ENCODE measurements around the gene ELMO3. TPM values are rescaled to one million over a fixed set of nuclear protein-coding genes. Genes with fewer than 3 reads are reported as not detected.

Gene ELMO3
- total and polyA plus RNA-seq, 2 of the 13 experiments (the other 11 are each of a cell fraction or from before 2014, with no cell fraction given): 2.6 to 4.0 TPM

DNA sequence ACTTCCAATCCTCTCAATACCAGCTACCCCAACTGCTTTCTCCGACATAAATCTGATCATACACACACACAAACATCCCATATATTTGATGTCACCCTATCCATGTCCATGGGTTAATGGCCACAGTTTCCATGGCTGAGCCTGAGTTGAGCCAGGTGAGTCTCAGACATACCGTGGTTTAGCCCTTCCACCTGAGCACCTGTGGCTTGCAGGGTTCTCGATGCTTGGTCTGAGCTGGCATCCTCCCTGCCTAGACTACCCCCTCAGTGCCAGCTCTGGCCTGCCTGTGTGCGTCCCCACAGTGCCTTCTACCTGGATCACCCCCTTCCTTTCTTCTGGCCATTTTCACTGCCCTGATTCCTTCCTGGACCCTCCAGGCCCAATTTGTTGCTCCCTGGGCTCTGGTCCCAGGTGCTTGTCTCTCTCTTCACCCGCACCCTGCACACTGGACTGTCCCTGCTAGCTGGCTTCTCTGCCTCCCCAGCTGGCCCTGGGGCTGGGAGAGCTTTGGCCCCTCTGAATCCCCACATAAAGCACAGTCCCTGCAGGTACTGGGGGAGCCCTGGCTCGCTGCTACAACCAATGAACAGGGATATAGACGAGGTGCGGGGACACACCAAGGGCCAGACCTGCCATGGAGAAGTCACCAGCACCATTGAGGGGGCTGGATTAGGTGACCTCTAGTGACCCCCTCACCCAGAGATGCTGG is 7.4 kb downstream of the ELMO3 start:
- H3K79me2 ChIP-seq (ENCODE audit: insufficient read depth, low read length): no peaks in the 10 kb centered on the region
- H3K4me2 ChIP-seq (ENCODE audit: low read depth, low read length): no peak overlapping the region
- FAIRE-seq (peak; percentile 39), ATAC-seq (no peak), DNase-seq (ENCODE audit: low spot score) (no peak)
- H3K9me3 ChIP-seq (ENCODE audit: low read length): no peaks in the 10 kb centered on the region
- in situ Hi-C loops (cut with HindIII; ENCODE audit: extremely low pct_ligation_motif_present, low pct_unique_long_range_greater_than_20kb): no loop called here
- H3K27me3 ChIP-seq (ENCODE audit: control insufficient read depth in 1 of 2, insufficient read depth in 2 of 2, low read length in 2 of 2): no peaks in the 10 kb centered on the region
- no peak overlapping the region for H3K27ac ChIP-seq (ENCODE audit: extremely low read length, insufficient read depth, low read length)
- peaks cover 55% of the 10 kb centered on the region for H3K4me1 ChIP-seq (ENCODE audit: insufficient read depth, low read length)
- BruUV-seq (replicated peaks): TSS peak; percentile 19
- WGBS (ENCODE audit: low lambda C conversion rate): 94% methylated on average over 6 of the region's 8 CpGs
- H3K9ac ChIP-seq (ENCODE audit: insufficient read depth, low read depth, low read length): no peak overlapping the region
- H3K36me3 ChIP-seq (replicated peaks in 1 of 2; ENCODE audit: control insufficient read depth in 1 of 2, insufficient read depth in 2 of 2, low read length in 2 of 2): peaks cover 16 to 20% of the 10 kb centered on the region in 2 experiments; a peak in 4 of 5 replicates
- intact Hi-C loops (cut with micrococcal nuclease; ENCODE audit: unreplicated experiment): no loop called here
- no peaks in the 10 kb centered on the region for H4K20me1 ChIP-seq (ENCODE audit: insufficient read depth, low read length)
- H3K4me3 ChIP-seq (replicated peaks in 1 of 3; ENCODE audit: insufficient read depth in 1 of 3, low read depth in 2 of 3, low read length in 3 of 3): no peak overlapping the region
- H2AFZ ChIP-seq (ENCODE audit: low read length): no peak overlapping the region
- POLR2A ChIA-PET: interaction anchor here (0.8 to 2.1 kb wide), 6 partner anchors 9 to 41 kb away, joined by 3 to 6 read pairs (median 4); partner anchors contain the start of genes FHOD1, NOL3 and TMEM208
- CTCF ChIA-PET (ENCODE audit: low intra/inter-chr PET ratio, low total read pairs): no interaction called here
- TF ChIP-seq, protein P1, sequence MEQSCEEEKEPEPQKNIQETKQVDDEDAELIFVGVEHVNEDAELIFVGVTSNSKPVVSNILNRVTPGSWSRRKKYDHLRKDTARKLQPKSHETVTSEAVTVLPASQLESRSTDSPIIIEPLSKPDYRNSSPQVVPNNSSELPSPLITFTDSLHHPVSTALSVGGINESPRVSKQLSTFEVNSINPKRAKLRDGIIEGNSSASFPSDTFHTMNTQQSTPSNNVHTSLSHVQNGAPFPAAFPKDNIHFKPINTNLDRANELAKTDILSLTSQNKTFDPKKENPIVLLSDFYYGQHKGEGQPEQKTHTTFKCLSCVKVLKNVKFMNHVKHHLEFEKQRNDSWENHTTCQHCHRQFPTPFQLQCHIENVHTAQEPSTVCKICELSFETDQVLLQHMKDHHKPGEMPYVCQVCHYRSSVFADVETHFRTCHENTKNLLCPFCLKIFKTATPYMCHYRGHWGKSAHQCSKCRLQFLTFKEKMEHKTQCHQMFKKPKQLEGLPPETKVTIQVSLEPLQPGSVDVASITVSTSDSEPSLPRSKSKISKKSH (CRISPR knock-in tag; IDR thresholded peaks at IDR 0.05; ENCODE audit: borderline replicate concordance): no peak
- TF ChIP-seq, protein P2, sequence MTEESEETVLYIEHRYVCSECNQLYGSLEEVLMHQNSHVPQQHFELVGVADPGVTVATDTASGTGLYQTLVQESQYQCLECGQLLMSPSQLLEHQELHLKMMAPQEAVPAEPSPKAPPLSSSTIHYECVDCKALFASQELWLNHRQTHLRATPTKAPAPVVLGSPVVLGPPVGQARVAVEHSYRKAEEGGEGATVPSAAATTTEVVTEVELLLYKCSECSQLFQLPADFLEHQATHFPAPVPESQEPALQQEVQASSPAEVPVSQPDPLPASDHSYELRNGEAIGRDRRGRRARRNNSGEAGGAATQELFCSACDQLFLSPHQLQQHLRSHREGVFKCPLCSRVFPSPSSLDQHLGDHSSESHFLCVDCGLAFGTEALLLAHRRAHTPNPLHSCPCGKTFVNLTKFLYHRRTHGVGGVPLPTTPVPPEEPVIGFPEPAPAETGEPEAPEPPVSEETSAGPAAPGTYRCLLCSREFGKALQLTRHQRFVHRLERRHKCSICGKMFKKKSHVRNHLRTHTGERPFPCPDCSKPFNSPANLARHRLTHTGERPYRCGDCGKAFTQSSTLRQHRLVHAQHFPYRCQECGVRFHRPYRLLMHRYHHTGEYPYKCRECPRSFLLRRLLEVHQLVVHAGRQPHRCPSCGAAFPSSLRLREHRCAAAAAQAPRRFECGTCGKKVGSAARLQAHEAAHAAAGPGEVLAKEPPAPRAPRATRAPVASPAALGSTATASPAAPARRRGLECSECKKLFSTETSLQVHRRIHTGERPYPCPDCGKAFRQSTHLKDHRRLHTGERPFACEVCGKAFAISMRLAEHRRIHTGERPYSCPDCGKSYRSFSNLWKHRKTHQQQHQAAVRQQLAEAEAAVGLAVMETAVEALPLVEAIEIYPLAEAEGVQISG (CRISPR knock-in tag; IDR thresholded peaks at IDR 0.05): 0 out of 2 replicates have a peak, but pooled peaks have one; percentile 1
- TF ChIP-seq ZSCAN25 (CRISPR knock-in tag; IDR thresholded peaks at IDR 0.05) (peak; percentile 31; the same call in 1 of the 2 replicates), NONO (IDR thresholded peaks at IDR 0.05) (no peak), NONO (CRISPR knock-in tag; conservative IDR thresholded peaks at IDR 0.05) (peak; percentile 40; the same call in 1 of the 2 replicates), EP300 (IDR thresholded peaks at IDR 0.05; ENCODE audit: low read depth in 2 of 2, low read length in 2 of 2) (no peak), EP300 (CRISPR knock-in tag; IDR thresholded peaks at IDR 0.05; ENCODE audit: borderline replicate concordance) (0 out of 2 replicates have a peak, but pooled peaks have one; percentile 8), RAD21 (CRISPR knock-in tag; IDR thresholded peaks at IDR 0.05) (no peak), POGK (CRISPR knock-in tag; conservative IDR thresholded peaks at IDR 0.05) (peak; percentile 45; the same call in 1 of the 2 replicates), MYC (CRISPR knock-in tag; IDR thresholded peaks at IDR 0.05; ENCODE audit: borderline replicate concordance) (no peak), ATF7-NPFF (CRISPR knock-in tag; IDR thresholded peaks at IDR 0.05; ENCODE audit: low read depth) (0 out of 2 replicates have a peak, but pooled peaks have one; percentile 23), TBX3 (IDR thresholded peaks at IDR 0.05; ENCODE audit: borderline replicate concordance) (no peak), ZNF562 (CRISPR knock-in tag; IDR thresholded peaks at IDR 0.05; ENCODE audit: borderline replicate concordance) (no peak), ATF3 (CRISPR knock-in tag; IDR thresholded peaks at IDR 0.05) (no peak), PHF8 (CRISPR knock-in tag; IDR thresholded peaks at IDR 0.05) (no peak), SSRP1 (CRISPR knock-in tag; IDR thresholded peaks at IDR 0.05) (peak; percentile 62; the same call in 1 of the 2 replicates), RBFOX2 (IDR thresholded peaks at IDR 0.05; ENCODE audit: low read depth, low read length) (no peak), ARNT2 (CRISPR knock-in tag; IDR thresholded peaks at IDR 0.05; ENCODE audit: low read depth) (peak; percentile 49; the same call in 1 of the 2 replicates)

Data from HepG2 (cell line).